Mammary epithelial cell (primary cell): ENCODE results near the gene SEMA3G.

Experiments used
- CTCF ChIP-seq, 2 donors: IDR thresholded peaks in 1 of 2; conservative IDR thresholded peaks in 1 of 2; 2 replicates each; pipeline ENCODE4 v1.5.1; 2011 to 2012; ENCODE audit warnings: inconsistent platforms in 2 of 2, low read length in 2 of 2, mild to moderate bottlenecking in 2 of 2, control low read depth in 1 of 2, low read depth in 1 of 2; ENCODE audit not compliant: insufficient read depth in 1 of 2; ENCODE audit errors: extremely low read depth in 1 of 2
- EZH2 ChIP-seq: IDR thresholded peaks from 2 replicates; pipeline ENCODE4 v1.6.1; 2012; ENCODE audit warnings: low read length, inconsistent platforms, borderline replicate concordance

GRCh38 chr3:52453496-52454249 lies 8.8 kb upstream of the SEMA3G start, which contains the start of gene TNNC1:
- TF ChIP-seq CTCF (conservative IDR thresholded peaks at IDR 0.05 in 1 of 2, IDR thresholded peaks at IDR 0.05 in 1 of 2; ENCODE audit: extremely low read depth in 1 of 2, insufficient read depth in 1 of 2, low read depth in 1 of 2, low read length in 2 of 2): no peak
- no peak for TF ChIP-seq EZH2
